GM12872 (cell line): ENCODE measurements around the gene KCNN3.

ENCODE experiments used
- TF ChIP-seq, protein P1 (sequence below): IDR thresholded peaks from 3 replicates; pipeline ENCODE4 v1.5.1; 2011; ENCODE audit warnings: low read depth, mild to moderate bottlenecking, low read length, moderate library complexity; ENCODE audit not compliant: insufficient read depth

The KCNN3 gene

DNA sequence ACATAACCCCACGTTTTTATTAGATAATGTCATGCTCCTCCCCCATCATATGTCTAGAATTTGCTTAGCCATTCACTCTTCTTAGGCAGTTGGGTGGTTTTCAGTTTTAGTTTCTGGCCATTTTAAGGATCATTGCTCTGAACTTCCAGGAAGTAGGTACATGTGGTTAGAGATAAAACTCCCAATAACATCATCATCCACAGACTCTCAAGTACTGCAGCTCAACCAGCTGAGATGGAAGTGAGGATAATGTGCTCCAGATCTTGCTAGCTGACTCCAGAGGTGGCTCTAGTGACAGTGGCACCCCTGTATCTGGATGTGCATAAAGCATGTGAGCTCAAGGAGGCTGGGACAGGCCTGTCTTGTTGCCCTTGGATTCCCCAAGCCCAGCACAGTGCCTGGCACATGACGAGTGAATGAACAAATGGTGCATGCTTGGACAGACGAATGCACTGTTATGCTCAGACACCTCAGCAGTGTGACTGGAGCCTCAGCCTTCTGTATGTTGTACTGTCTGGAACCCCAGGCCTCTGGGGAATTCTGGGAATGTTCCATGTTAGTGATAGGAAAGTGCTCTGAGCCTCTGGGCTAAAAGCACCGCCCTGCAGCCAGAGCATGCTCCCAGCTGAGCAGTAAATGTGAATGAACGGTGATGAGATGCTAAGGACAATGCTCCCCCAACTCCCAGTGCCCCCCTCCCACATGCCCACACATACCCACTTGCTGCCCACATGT lies 16.4 kb upstream of the KCNN3 start:
- TF ChIP-seq, protein P1, sequence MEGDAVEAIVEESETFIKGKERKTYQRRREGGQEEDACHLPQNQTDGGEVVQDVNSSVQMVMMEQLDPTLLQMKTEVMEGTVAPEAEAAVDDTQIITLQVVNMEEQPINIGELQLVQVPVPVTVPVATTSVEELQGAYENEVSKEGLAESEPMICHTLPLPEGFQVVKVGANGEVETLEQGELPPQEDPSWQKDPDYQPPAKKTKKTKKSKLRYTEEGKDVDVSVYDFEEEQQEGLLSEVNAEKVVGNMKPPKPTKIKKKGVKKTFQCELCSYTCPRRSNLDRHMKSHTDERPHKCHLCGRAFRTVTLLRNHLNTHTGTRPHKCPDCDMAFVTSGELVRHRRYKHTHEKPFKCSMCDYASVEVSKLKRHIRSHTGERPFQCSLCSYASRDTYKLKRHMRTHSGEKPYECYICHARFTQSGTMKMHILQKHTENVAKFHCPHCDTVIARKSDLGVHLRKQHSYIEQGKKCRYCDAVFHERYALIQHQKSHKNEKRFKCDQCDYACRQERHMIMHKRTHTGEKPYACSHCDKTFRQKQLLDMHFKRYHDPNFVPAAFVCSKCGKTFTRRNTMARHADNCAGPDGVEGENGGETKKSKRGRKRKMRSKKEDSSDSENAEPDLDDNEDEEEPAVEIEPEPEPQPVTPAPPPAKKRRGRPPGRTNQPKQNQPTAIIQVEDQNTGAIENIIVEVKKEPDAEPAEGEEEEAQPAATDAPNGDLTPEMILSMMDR: no peak

DNA sequence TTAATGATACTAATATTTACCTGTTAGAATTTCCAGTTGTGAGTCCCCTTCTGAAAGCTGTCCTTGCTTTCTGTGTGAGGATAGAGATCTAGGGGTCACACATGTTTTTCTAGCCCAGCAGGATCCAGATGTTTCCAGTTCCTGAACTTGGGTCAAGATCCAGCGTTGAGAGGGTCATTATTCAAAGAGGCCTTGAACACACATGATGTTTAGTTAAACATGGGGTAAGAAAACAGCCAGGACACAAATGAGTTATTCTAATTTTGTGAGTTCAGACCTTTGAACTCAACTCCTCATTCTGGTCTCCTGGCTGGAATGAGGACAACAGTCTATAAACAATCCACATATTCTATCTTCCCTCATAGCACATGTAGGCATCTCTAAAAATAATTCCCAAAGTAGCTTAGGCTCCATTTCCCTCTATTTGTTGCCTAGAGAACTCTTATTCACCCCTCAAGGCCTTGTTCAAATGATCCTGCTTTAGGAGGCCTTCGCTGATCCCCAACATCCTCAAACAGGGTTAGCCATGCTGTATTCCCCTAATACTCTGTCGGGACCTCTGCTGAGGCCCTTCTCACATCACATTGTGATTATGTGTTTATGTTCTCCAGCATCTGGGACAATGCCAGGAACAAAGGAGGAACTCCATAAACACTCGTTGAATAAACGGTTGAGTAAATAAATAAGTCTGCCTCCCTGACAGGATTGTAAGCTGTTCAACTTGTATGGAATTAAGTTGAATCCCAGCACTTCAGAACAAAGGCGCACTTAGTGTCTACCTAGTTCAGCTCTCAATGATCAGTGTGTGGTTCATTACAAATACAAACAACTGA lies 15.0 kb upstream of the KCNN3 start:
- TF ChIP-seq, protein P1: no peak

DNA sequence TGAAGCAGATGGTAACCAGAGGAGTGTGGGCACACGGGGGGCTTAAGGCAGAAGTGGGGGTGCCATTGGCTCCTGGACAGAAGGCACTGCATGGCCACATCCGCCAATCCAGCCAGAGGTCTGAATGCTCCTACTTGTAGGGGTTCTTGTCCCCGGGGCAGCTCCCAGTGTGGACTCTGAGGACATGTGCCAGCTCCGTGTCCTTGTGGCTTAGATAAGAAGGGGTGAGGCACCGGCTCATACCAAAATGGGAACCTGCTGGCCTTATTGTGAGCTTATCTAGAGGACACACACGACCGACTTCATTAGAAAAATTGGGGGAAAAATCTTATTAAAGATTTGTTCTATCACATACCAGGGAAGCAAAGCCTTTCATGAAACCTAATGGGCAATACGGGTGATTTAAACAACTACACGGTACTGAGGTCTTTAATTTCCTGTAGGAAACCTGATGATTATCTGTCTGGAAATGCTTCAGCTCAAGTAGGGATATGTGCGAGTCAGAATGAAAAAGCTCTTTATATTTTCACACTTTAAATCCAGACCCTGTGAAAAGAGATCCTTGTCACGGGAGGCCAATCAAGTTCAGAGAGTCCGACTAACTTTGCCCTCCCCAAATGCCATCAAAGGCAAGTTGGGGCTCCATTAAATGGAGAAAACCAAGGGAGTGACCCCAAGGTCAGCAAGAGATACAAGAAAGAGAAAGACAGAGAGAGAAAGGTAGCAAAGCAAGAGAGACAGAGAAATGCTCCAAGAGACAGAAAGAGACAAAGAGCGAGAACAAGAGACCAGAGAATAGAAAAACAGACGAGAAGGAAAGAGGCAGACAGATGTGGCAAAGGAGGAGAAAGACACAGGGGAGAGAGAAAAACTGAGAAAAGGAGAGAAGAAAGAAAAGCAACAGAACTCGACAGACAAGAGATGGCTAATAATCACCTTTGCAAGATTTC lies 14.1 kb upstream of the KCNN3 start:
- TF ChIP-seq, protein P1: no peak

DNA sequence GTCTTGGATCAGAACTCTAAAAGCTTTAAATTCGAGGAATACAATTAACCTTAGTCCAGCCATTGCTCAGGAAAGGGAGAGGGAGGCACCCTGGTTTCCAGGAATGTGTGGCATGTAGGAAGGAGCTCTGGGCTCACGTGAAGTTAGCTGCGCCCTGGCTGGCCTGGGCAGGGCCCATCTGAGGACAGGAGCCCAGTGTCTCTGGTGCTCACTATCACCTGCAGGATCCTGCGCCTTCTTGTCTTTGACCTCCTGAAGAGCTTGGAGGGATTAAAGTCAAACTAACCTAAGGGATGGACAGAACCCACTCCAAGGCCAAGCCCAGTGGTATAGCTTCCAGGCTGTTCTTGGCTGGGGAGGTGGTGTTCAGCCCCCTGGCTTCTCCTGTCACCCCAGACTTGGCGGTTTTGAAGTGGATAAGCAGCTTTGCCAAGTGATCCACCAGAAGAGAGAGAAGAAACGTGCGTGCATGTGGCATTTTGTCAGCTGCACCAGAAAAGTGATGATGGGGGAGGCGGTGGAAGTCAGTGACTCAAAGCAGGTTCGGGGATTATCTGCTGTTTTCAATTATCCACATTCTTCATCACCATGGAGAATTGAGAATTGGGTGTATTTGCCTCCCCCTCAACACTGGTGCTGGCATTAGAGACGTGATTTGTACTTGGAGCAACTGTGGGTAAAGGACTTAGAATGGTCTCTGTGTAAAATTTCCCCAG lies 11.9 kb upstream of the KCNN3 start:
- TF ChIP-seq, protein P1: no peak

DNA sequence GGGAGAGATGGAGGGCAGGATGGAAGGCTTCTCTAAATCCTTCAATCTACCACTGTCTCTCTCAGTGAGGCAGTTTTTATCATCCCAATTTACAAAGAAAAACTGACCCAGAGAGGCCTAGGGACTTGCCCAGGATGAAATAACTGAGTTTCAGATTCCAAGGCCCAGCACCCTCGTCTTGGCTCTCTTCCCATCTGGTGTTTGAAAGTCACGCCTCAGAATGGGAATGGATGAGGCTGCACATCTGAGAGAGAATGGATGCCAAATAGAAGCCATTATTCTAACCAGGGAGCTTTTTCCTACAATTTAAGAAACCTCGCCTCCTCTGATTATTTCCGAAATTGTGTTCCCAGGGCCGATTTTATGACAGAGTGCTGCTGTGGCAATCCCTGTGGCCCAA lies 10.6 kb upstream of the KCNN3 start:
- TF ChIP-seq, protein P1: no peak

DNA sequence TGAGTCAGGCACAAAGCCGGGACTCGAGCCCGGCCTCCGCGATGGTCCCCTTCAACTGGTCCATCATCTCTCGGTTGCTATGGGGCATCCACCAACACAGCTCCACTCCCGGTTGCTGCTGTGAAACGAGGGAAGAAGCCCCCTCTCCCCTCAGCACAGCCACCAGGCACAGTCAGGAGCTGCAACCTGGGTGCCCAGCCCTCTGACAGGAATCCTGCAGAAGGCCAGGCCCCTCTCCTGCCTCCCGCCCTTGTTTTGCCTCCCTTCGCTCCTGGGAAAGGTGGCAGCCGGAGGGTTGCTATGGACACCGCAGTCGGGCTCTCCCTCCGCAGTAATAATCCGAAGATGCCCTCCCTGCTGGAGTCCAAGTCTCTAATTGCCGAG lies 8.9 kb upstream of the KCNN3 start:
- TF ChIP-seq, protein P1: no peak
